ENCODE results near the gene NHERF2. TPM values are rescaled to one million over a fixed set of nuclear protein-coding genes. Genes with fewer than 3 reads are reported as not detected.
A peak's percentile ranks its signal among the peaks of the same experiment; 100 is the strongest.

Gene NHERF2
- polyA plus RNA-seq, 6 donors from 2014 or later: not detected

- DNase-seq: peak; percentile 93
- Mint-ChIP-seq H3K36me3 (no peaks in the 10 kb centered on the region), H3K4me3 (peak within 1 kb of the TSS; percentile 86 to 97 (median 94)), H3K9me3 (no peaks in the 10 kb centered on the region), H3K27ac (peak within 1 kb of the TSS; percentile 43 to 93 (median 88)), H3K27me3 (no peaks in the 10 kb centered on the region), H3K4me1 (peaks cover 23 to 25% (median 24%) of the 10 kb centered on the region in 3 donors)
- peak; percentile 94 to 95 for ATAC-seq (ENCODE audit: low read depth in 2 of 2)
Observed at GRCh38 chr16:2047330-2048115, 20.8 kb downstream of the NHERF2 start, which contains the start of the genes NTHL1 and TSC2. TSS of gene NTHL1 (minus strand) at chr16:2047834. CDS start at chr16:2047823, 11 bp downstream. TSS of gene TSC2 (plus strand) at chr16:2047985. CDS start at chr16:2048616, 631 bp downstream.

- peak overlapping the region; percentile 86 to 97 (median 92) for H3K4me3 Mint-ChIP-seq
- no peak for ATAC-seq (ENCODE audit: low read depth in 2 of 2)
- peaks cover 20 to 25% (median 23%) of the 10 kb centered on the region in 3 donors for H3K4me1 Mint-ChIP-seq
- peak overlapping the region in 5 of 6 donors; percentile 43 to 90 (median 75) for H3K27ac Mint-ChIP-seq
- DNase-seq: no peak
- no peaks in the 10 kb centered on the region for H3K9me3 Mint-ChIP-seq
- H3K27me3 Mint-ChIP-seq: no peaks in the 10 kb centered on the region
- no peaks in the 10 kb centered on the region for H3K36me3 Mint-ChIP-seq
Observed at GRCh38 chr16:2048116-2048543, 21.4 kb downstream of the NHERF2 start.

- Mint-ChIP-seq H3K4me1 (peaks cover 11 to 13% (median 11%) of the 10 kb centered on the region in 3 donors), H3K36me3 (peaks cover 0 to 5% of the 10 kb centered on the region in 2 donors), H3K4me3 (peak overlapping the region in 1 of 8 donors; percentile 43), H3K27me3 (no peaks in the 10 kb centered on the region), H3K27ac (peak overlapping the region in 1 of 6 donors; percentile 28), H3K9me3 (no peaks in the 10 kb centered on the region)
- DNase-seq: no peak
- ATAC-seq (ENCODE audit: low read depth in 2 of 2): no peak
Observed at GRCh38 chr16:2053211-2053610, 26.5 kb downstream of the NHERF2 start.

GRCh38 chr16:2053897-2054296 lies 27.2 kb downstream of the NHERF2 start:
- Mint-ChIP-seq H3K4me1 (peaks cover 4 to 10% (median 6%) of the 10 kb centered on the region in 3 donors), H3K27me3 (no peaks in the 10 kb centered on the region), H3K4me3 (peak overlapping the region in 1 of 8 donors; percentile 43), H3K27ac (peak overlapping the region in 1 of 6 donors; percentile 28), H3K36me3 (peaks cover 0 to 8% of the 10 kb centered on the region in 2 donors), H3K9me3 (no peaks in the 10 kb centered on the region)
- DNase-seq: no peak
- ATAC-seq (ENCODE audit: low read depth in 2 of 2): no peak

GRCh38 chr16:2054543-2055245 lies 28.0 kb downstream of the NHERF2 start:
- no peak for DNase-seq
- no peaks in the 10 kb centered on the region for H3K27me3 Mint-ChIP-seq
- no peak overlapping the region for H3K27ac Mint-ChIP-seq
- no peaks in the 10 kb centered on the region for H3K9me3 Mint-ChIP-seq
- H3K4me1 Mint-ChIP-seq: peaks cover 0 to 5% (median 5%) of the 10 kb centered on the region in 3 donors
- ATAC-seq (ENCODE audit: low read depth in 2 of 2): no peak
- H3K36me3 Mint-ChIP-seq: peaks cover 0 to 8% of the 10 kb centered on the region in 2 donors
- H3K4me3 Mint-ChIP-seq: no peak overlapping the region

- no peak for DNase-seq
- no peak overlapping the region for H3K27ac Mint-ChIP-seq
- H3K27me3 Mint-ChIP-seq: no peaks in the 10 kb centered on the region
Observed at GRCh38 chr16:2056077-2056476, 29.4 kb downstream of the NHERF2 start.

GRCh38 chr16:2056681-2057407 lies 30.1 kb downstream of the NHERF2 start:
- peak overlapping the region in 2 of 6 donors; percentile 11 to 36 for H3K27ac Mint-ChIP-seq
- peaks cover 0 to 5% (median 5%) of the 10 kb centered on the region in 3 donors for H3K4me1 Mint-ChIP-seq
- ATAC-seq (ENCODE audit: low read depth in 2 of 2): no peak
- H3K4me3 Mint-ChIP-seq: peak overlapping the region in 1 of 8 donors; percentile 12
- H3K9me3 Mint-ChIP-seq: no peaks in the 10 kb centered on the region
- H3K36me3 Mint-ChIP-seq: peaks cover 0 to 8% of the 10 kb centered on the region in 2 donors
- DNase-seq: no peak
- no peaks in the 10 kb centered on the region for H3K27me3 Mint-ChIP-seq

More at GRCh38 chr16:2056077-2056476, 29.4 kb downstream of the NHERF2 start:
- Mint-ChIP-seq H3K9me3 (no peaks in the 10 kb centered on the region), H3K4me1 (peaks cover 0 to 5% (median 5%) of the 10 kb centered on the region in 3 donors), H3K4me3 (no peak overlapping the region), H3K36me3 (peaks cover 0 to 8% of the 10 kb centered on the region in 2 donors)
- no peak for ATAC-seq (ENCODE audit: low read depth in 2 of 2)

- H3K27ac Mint-ChIP-seq: no peak overlapping the region
- no peak overlapping the region for H3K4me3 Mint-ChIP-seq
- no peak for ATAC-seq (ENCODE audit: low read depth in 2 of 2)
- H3K9me3 Mint-ChIP-seq: no peaks in the 10 kb centered on the region
- peaks cover 0 to 8% of the 10 kb centered on the region in 2 donors for H3K36me3 Mint-ChIP-seq
- DNase-seq: no peak
- H3K4me1 Mint-ChIP-seq: peaks cover 0 to 5% (median 5%) of the 10 kb centered on the region in 3 donors
- H3K27me3 Mint-ChIP-seq: no peaks in the 10 kb centered on the region
Observed at GRCh38 chr16:2057438-2057837, 30.7 kb downstream of the NHERF2 start.

- Mint-ChIP-seq H3K4me3 (no peak overlapping the region), H3K27ac (peak overlapping the region in 1 of 6 donors; percentile 56), H3K27me3 (no peaks in the 10 kb centered on the region), H3K9me3 (no peaks in the 10 kb centered on the region), H3K4me1 (peaks cover 0 to 5% (median 5%) of the 10 kb centered on the region in 3 donors), H3K36me3 (peaks cover 0 to 8% of the 10 kb centered on the region in 2 donors)
- no peak for ATAC-seq (ENCODE audit: low read depth in 2 of 2)
- DNase-seq: no peak
Observed at GRCh38 chr16:2058420-2058819, 31.7 kb downstream of the NHERF2 start.

GRCh38 chr16:2058872-2059271 lies 32.2 kb downstream of the NHERF2 start:
- Mint-ChIP-seq H3K4me3 (no peak overlapping the region), H3K9me3 (no peaks in the 10 kb centered on the region)

GRCh38 chr16:2060346-2060745 lies 33.6 kb downstream of the NHERF2 start:
- H3K27ac Mint-ChIP-seq: peak overlapping the region in 1 of 6 donors; percentile 76

More at GRCh38 chr16:2058872-2059271, 32.2 kb downstream of the NHERF2 start:
- Mint-ChIP-seq H3K27me3 (no peaks in the 10 kb centered on the region), H3K4me1 (peaks cover 0 to 5% (median 5%) of the 10 kb centered on the region in 3 donors), H3K36me3 (peaks cover 0 to 8% of the 10 kb centered on the region in 2 donors), H3K27ac (no peak overlapping the region)
- DNase-seq (no peak), ATAC-seq (ENCODE audit: low read depth in 2 of 2) (no peak)

GRCh38 chr16:2061023-2061422 lies 34.3 kb downstream of the NHERF2 start:
- ATAC-seq (ENCODE audit: low read depth in 2 of 2) (no peak), DNase-seq (no peak)
- peaks cover 0 to 7% (median 5%) of the 10 kb centered on the region in 3 donors for H3K4me1 Mint-ChIP-seq
- no peaks in the 10 kb centered on the region for H3K27me3 Mint-ChIP-seq
- H3K9me3 Mint-ChIP-seq: no peaks in the 10 kb centered on the region
- peaks cover 3 to 12% of the 10 kb centered on the region in 2 donors for H3K36me3 Mint-ChIP-seq
- peak overlapping the region in 1 of 6 donors; percentile 13 for H3K27ac Mint-ChIP-seq
- H3K4me3 Mint-ChIP-seq: no peak overlapping the region

More at GRCh38 chr16:2060346-2060745, 33.6 kb downstream of the NHERF2 start:
- no peaks in the 10 kb centered on the region for H3K9me3 Mint-ChIP-seq
- no peak for ATAC-seq (ENCODE audit: low read depth in 2 of 2)
- no peak for DNase-seq
- peaks cover 0 to 8% of the 10 kb centered on the region in 2 donors for H3K36me3 Mint-ChIP-seq
- peaks cover 0 to 5% (median 5%) of the 10 kb centered on the region in 3 donors for H3K4me1 Mint-ChIP-seq
- H3K27me3 Mint-ChIP-seq: no peaks in the 10 kb centered on the region
- no peak overlapping the region for H3K4me3 Mint-ChIP-seq

GRCh38 chr16:2061526-2061925 lies 34.8 kb downstream of the NHERF2 start:
- Mint-ChIP-seq H3K36me3 (peaks cover 5 to 16% of the 10 kb centered on the region in 2 donors), H3K9me3 (no peaks in the 10 kb centered on the region), H3K27ac (no peak overlapping the region), H3K27me3 (no peaks in the 10 kb centered on the region), H3K4me3 (no peak overlapping the region), H3K4me1 (peaks cover 0 to 9% (median 5%) of the 10 kb centered on the region in 3 donors)
- no peak for DNase-seq
- no peak for ATAC-seq (ENCODE audit: low read depth in 2 of 2)

Data from naive B cell (primary cell).